Neural cell (in vitro differentiated cells): ENCODE measurements around the gene RAB3IL1.

Experiments used
- EP300 ChIP-seq: fragments of 450-650 bp; conservative IDR thresholded peaks from 2 replicates; pipeline ENCODE4 v1.6.1; 2014; ENCODE audit warnings: antibody characterized with exemption, mild to moderate bottlenecking, moderate library complexity; ENCODE audit not compliant: poor library complexity, severe bottlenecking
- EZH2 ChIP-seq: fragments of 200-600, 300-800 bp; shearing (Covaris generic), sonication (generic); IDR thresholded peaks from 2 replicates; pipeline ENCODE4 v1.6.1; 2014; ENCODE audit warnings: antibody characterized with exemption, low read length, borderline replicate concordance, mild to moderate bottlenecking; ENCODE audit not compliant: insufficient read depth, poor library complexity, severe bottlenecking
- MXI1 ChIP-seq: fragments of 450-650 bp; conservative IDR thresholded peaks from 2 replicates; pipeline ENCODE4 v1.6.1; 2014; ENCODE audit warnings: antibody characterized with exemption, mild to moderate bottlenecking; ENCODE audit not compliant: poor library complexity, severe bottlenecking
- POLR2AphosphoS5 ChIP-seq: IDR thresholded peaks from 2 replicates; pipeline ENCODE4 v1.6.1; 2012
- RAD21 ChIP-seq: fragments of 450-650 bp; conservative IDR thresholded peaks from 2 replicates; pipeline ENCODE4 v1.6.1; 2014; ENCODE audit warnings: antibody characterized with exemption, mild to moderate bottlenecking, moderate library complexity
- SMC3 ChIP-seq: fragments of 450-650 bp; conservative IDR thresholded peaks from 2 replicates; pipeline ENCODE4 v1.6.1; 2014; ENCODE audit warnings: antibody characterized with exemption, mild to moderate bottlenecking, moderate library complexity; ENCODE audit not compliant: poor library complexity
- TAF1 ChIP-seq: IDR thresholded peaks from 2 replicates; pipeline ENCODE4 v1.6.1; 2012; ENCODE audit warnings: low read depth
- TF ChIP-seq, protein P1 (sequence below): fragments of 450-650 bp; IDR thresholded peaks from 2 replicates; pipeline ENCODE4 v1.5.1; 2014; ENCODE audit warnings: antibody characterized with exemption, mild to moderate bottlenecking, moderate library complexity; ENCODE audit not compliant: poor library complexity, severe bottlenecking
- TF ChIP-seq, protein P2 (sequence below): IDR thresholded peaks from 2 replicates; pipeline ENCODE4 v1.6.1; 2012; ENCODE audit warnings: borderline replicate concordance

DNA sequence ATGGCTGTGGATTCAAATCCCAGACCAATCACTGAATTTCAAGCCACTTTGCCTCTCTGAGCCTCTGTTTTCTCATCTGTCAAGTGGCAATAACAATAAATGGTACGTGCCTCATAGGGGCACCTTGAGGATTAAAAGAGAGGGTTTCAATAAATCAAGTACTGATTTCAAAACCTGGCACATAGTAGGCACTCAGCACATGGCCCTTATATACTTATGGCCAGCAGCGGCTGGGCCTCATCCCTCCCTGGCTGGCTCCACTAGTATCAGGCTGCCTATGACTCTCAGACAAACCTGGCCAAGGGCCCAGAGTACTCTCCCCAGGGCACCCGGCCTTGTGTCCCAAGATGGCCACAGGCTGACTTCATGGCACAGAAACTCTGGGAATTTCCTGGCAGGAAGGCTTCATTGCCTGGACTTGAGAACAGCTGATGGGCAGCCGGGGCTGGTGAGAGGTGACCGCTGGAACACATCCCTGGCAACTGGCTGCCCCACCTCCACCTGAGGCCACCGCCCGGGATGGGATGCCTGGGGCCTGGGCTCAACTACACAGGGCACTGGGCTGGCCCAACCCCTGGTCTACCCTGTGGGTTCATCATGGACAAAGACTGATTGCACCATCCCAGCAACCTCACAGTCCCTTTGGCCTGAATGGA, 29.4 kb downstream of the RAB3IL1 start:
- TF ChIP-seq, protein P1, sequence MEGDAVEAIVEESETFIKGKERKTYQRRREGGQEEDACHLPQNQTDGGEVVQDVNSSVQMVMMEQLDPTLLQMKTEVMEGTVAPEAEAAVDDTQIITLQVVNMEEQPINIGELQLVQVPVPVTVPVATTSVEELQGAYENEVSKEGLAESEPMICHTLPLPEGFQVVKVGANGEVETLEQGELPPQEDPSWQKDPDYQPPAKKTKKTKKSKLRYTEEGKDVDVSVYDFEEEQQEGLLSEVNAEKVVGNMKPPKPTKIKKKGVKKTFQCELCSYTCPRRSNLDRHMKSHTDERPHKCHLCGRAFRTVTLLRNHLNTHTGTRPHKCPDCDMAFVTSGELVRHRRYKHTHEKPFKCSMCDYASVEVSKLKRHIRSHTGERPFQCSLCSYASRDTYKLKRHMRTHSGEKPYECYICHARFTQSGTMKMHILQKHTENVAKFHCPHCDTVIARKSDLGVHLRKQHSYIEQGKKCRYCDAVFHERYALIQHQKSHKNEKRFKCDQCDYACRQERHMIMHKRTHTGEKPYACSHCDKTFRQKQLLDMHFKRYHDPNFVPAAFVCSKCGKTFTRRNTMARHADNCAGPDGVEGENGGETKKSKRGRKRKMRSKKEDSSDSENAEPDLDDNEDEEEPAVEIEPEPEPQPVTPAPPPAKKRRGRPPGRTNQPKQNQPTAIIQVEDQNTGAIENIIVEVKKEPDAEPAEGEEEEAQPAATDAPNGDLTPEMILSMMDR, result no peak
- TF ChIP-seq TAF1 (no peak), POLR2AphosphoS5 (no peak), MXI1 (no peak), RAD21 (no peak), EZH2 (no peak), SMC3 (no peak), EP300 (no peak)
- TF ChIP-seq, protein P2, sequence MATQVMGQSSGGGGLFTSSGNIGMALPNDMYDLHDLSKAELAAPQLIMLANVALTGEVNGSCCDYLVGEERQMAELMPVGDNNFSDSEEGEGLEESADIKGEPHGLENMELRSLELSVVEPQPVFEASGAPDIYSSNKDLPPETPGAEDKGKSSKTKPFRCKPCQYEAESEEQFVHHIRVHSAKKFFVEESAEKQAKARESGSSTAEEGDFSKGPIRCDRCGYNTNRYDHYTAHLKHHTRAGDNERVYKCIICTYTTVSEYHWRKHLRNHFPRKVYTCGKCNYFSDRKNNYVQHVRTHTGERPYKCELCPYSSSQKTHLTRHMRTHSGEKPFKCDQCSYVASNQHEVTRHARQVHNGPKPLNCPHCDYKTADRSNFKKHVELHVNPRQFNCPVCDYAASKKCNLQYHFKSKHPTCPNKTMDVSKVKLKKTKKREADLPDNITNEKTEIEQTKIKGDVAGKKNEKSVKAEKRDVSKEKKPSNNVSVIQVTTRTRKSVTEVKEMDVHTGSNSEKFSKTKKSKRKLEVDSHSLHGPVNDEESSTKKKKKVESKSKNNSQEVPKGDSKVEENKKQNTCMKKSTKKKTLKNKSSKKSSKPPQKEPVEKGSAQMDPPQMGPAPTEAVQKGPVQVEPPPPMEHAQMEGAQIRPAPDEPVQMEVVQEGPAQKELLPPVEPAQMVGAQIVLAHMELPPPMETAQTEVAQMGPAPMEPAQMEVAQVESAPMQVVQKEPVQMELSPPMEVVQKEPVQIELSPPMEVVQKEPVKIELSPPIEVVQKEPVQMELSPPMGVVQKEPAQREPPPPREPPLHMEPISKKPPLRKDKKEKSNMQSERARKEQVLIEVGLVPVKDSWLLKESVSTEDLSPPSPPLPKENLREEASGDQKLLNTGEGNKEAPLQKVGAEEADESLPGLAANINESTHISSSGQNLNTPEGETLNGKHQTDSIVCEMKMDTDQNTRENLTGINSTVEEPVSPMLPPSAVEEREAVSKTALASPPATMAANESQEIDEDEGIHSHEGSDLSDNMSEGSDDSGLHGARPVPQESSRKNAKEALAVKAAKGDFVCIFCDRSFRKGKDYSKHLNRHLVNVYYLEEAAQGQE, result no peak
